K562 (cell line): ENCODE data around the gene NRG3. TPM values are rescaled to one million over a fixed set of nuclear protein-coding genes. Genes with fewer than 3 reads are reported as not detected.

Experiments used
- ATAC-seq: fragments of 200-7000 bp; cut with Tn5 transposase; 3 replicates; pipeline ENCODE4 v1.9.1; 2020; ENCODE audit warnings: moderate library complexity
- BruUV-seq: library from RNA; stranded (reverse); fragments of 400-500 nt; replicated peaks from 2 replicates; lab custom pipeline; 2021; lab: Mats Ljungman, UMichigan
- CTCF ChIA-PET: fragments of 300-600 bp; formaldehyde crosslinking; extraction: SDS; loops from one replicate; lab custom pipeline; 2021; ENCODE audit warnings: low intra/inter-chr PET ratio; lab: Yijun Ruan, JAX
- POLR2A ChIA-PET: fragments of 300-600, 350-650 bp; sonication (Branson Sonifier 250); formaldehyde crosslinking; extraction: SDS; loops from one replicate; lab custom pipeline; 2021; ENCODE audit warnings: antibody characterized with exemption, inconsistent platforms; lab: Yijun Ruan, JAX
- DNase-seq, 4 experiments: peaks; one replicate each; pipeline versions ENCODE4 v3.0.0 to v3.0.0-alpha.2; 2011 to 2018; ENCODE audit warnings: low spot score in 3 of 4, mixed read lengths in 3 of 4; ENCODE audit errors: extremely low read depth in 1 of 4
- FAIRE-seq: peaks from 2 replicates; lab custom pipeline; 2011; peaks lifted over from hg19 to GRCh38; lab: Jason Lieb, UNC
- H2AFZ ChIP-seq: 2 replicates; pipeline ENCODE4 v1.6.0; 2011; ENCODE audit warnings: low read depth, low read length, control low read depth, inconsistent platforms
- H3K27ac ChIP-seq: fragments of 200-600 bp; 3 replicates; pipeline ENCODE4 v1.8.0; 2011; ENCODE audit warnings: low read depth, mild to moderate bottlenecking, control low read depth, inconsistent platforms, low read length, moderate library complexity, mixed read lengths; ENCODE audit errors: extremely low read depth
- H3K27me3 ChIP-seq, 2 experiments: fragments of 300-600 bp in 1 of 2; 2 replicates in 1 of 2; 3 replicates in 1 of 2; pipeline versions ENCODE4 v1.6.0 to v1.8.0; 2011; ENCODE audit warnings: inconsistent platforms in 2 of 2, low read length in 2 of 2, mild to moderate bottlenecking in 1 of 2, mixed read lengths in 1 of 2, moderate library complexity in 1 of 2; ENCODE audit not compliant: control insufficient read depth in 2 of 2, insufficient read depth in 2 of 2
- H3K36me3 ChIP-seq: fragments of 300-600 bp; 3 replicates; pipeline ENCODE4 v1.8.0; 2011; ENCODE audit warnings: mild to moderate bottlenecking, low read length, inconsistent platforms; ENCODE audit not compliant: control insufficient read depth, insufficient read depth
- H3K4me1 ChIP-seq, 2 experiments: fragments of 200-600 bp in 1 of 2; replicated peaks in 1 of 2; 2 replicates in 1 of 2; 3 replicates in 1 of 2; pipeline versions ENCODE4 v1.5.1 to v1.8.0; 2011; ENCODE audit warnings: inconsistent platforms in 2 of 2, low read length in 2 of 2, mild to moderate bottlenecking in 1 of 2, mixed read lengths in 1 of 2, moderate library complexity in 1 of 2; ENCODE audit not compliant: control insufficient read depth in 2 of 2, insufficient read depth in 2 of 2
- H3K4me2 ChIP-seq: 2 replicates; pipeline ENCODE4 v1.6.1; 2011; ENCODE audit warnings: low read length, control low read depth, inconsistent platforms, mixed read lengths; ENCODE audit not compliant: insufficient read depth
- H3K4me3 ChIP-seq: fragments of 200-600 bp; sonication (generic), shearing (Covaris generic); 2 replicates; pipeline ENCODE4 v1.5.1; 2016; ENCODE audit warnings: control low read depth, inconsistent platforms
- H3K79me2 ChIP-seq: fragments of 200-600 bp; 3 replicates; pipeline ENCODE4 v1.8.0; 2011; ENCODE audit warnings: low read length, inconsistent platforms; ENCODE audit not compliant: control insufficient read depth, insufficient read depth
- H3K9ac ChIP-seq, 2 experiments: 2 replicates each; pipeline versions ENCODE4 v1.6.0 to v1.6.1; 2011; ENCODE audit warnings: low read depth in 2 of 2, low read length in 2 of 2, control low read depth in 1 of 2, inconsistent platforms in 1 of 2, mild to moderate bottlenecking in 1 of 2, mixed read lengths in 1 of 2; ENCODE audit not compliant: insufficient read depth in 1 of 2
- H3K9me1 ChIP-seq: one replicate; pipeline ENCODE4 v1.6.0; 2011; ENCODE audit warnings: inconsistent platforms, mild to moderate bottlenecking, low read length, moderate library complexity; ENCODE audit not compliant: control insufficient read depth, insufficient read depth
- H3K9me3 ChIP-seq: replicated peaks from 2 replicates; pipeline ENCODE4 v1.5.1; 2011; ENCODE audit warnings: low read depth, low read length, inconsistent platforms; ENCODE audit not compliant: control insufficient read depth, insufficient read depth
- H4K20me1 ChIP-seq: replicated peaks from 2 replicates; pipeline ENCODE4 v1.6.1; 2011; ENCODE audit warnings: low read length, inconsistent platforms, mixed read lengths; ENCODE audit not compliant: control insufficient read depth, insufficient read depth
- ETV6 ChIP-seq, 3 experiments: fragments of 150-350 bp in 1 of 3; sonication (generic) in 1 of 3; formaldehyde crosslinking in 1 of 3; IDR thresholded peaks; 2 replicates each; pipeline versions ENCODE4 v1.6.1 to v1.8.0; 2014 to 2022; ENCODE audit warnings: borderline replicate concordance in 2 of 3, low read depth in 2 of 3, antibody characterized with exemption in 1 of 3, low read length in 1 of 3, mild to moderate bottlenecking in 1 of 3, missing genetic modification reagents in 1 of 3
- FOXM1 ChIP-seq, 2 experiments: fragments of 450-650 bp in 1 of 2; sonication (generic) in 1 of 2; formaldehyde crosslinking in 1 of 2; IDR thresholded peaks; 2 replicates each; pipeline versions ENCODE4 v1.6.1 to v1.9.0; 2017 to 2022; ENCODE audit warnings: low read depth in 2 of 2, mild to moderate bottlenecking in 2 of 2, missing genetic modification reagents in 1 of 2, moderate library complexity in 1 of 2
- HDGF ChIP-seq: fragments of 450-650 bp; IDR thresholded peaks from 2 replicates; pipeline ENCODE4 v1.6.1; 2016
- IRF1 ChIP-seq: sonication (generic); formaldehyde crosslinking; IDR thresholded peaks from 2 replicates; pipeline ENCODE4 v1.8.0; 2022; ENCODE audit warnings: missing genetic modification reagents, mild to moderate bottlenecking, borderline replicate concordance
- NFYB ChIP-seq: IDR thresholded peaks from 2 replicates; pipeline ENCODE4 v1.6.1; 2011; ENCODE audit warnings: mild to moderate bottlenecking, moderate library complexity; ENCODE audit not compliant: insufficient read length; ENCODE audit errors: extremely low read depth
- PTBP1 ChIP-seq: fragments of 200-400 bp; formaldehyde crosslinking; IDR thresholded peaks from 2 replicates; pipeline ENCODE4 v1.6.1; 2017; ENCODE audit warnings: low read depth, low read length
- ZBTB12 ChIP-seq: fragments of 250-450 bp; sonication (Bioruptor Pico); IDR thresholded peaks from 2 replicates; pipeline ENCODE4 v1.4.0; 2020
- ZNF584 ChIP-seq: fragments of 200-800 bp; sonication (Bioruptor generic); IDR thresholded peaks from 2 replicates; pipeline ENCODE4 v1.6.1; 2016; ENCODE audit warnings: low read depth, mild to moderate bottlenecking, missing genetic modification characterization, missing compliant biosample characterization
- WGBS: fragments of 100-300 bp; shearing (Covaris generic); methylation state at CpG from one replicate; pipeline ENCODE4 v1.1.6; 2016; ENCODE audit warnings: low coverage, mixed read lengths; ENCODE audit not compliant: insufficient coverage; ENCODE audit errors: missing lambda C conversion rate; 5-methylcytosine and 5-hydroxymethylcytosine counted together
- in situ Hi-C: fragments of 300-500 bp; cut with MboI; formaldehyde crosslinking; loops from 4 replicates; pipeline ENCODE4 v1.15.0; 2018; ENCODE audit warnings: inconsistent platforms, mixed read lengths
- intact Hi-C: fragments of 100-400 bp; cut with micrococcal nuclease; formaldehyde crosslinking; loops from 2 replicates; pipeline ENCODE4 v1.14.2; 2022
- polyA plus RNA-seq, 8 experiments: library from polyadenylated mRNA; depleted of rRNA in 4 of 8; stranded (reverse) in 5 of 8; unstranded in 3 of 8; fragments of >200 nt; fragmentation: Nextera tagmentation in 2 of 8; fragmentation: Illumina TruSeq in 1 of 8; extraction: Ambion mirVana in 2 of 8; extraction: Trizol in 1 of 8; gene quantifications; 2 replicates each; pipeline versions ENCODE4 v1.2.1 to v1.2.3, GENCODE V29; 2011 to 2014; ENCODE audit warnings: inconsistent platforms in 1 of 8, missing spikeins in 1 of 8
- total RNA-seq, 7 experiments: library from RNA; depleted of rRNA in 6 of 7; stranded (reverse); fragments of >200 nt in 6 of 7; fragmentation: Illumina TruSeq in 2 of 7; extraction: Trizol in 2 of 7; gene quantifications; 2 replicates each; pipeline versions ENCODE4 v1.2.1 to v1.2.3, GENCODE V29; 2011 to 2021; ENCODE audit warnings: low replicate concordance in 1 of 7

NRG3 gene
- total and polyA plus RNA-seq, 9 of the 15 experiments (the other 6 are each of a cell fraction or from before 2014, with no cell fraction given) = not detected

GRCh38 chr10:82399850-82400249 is 524.9 kb downstream of the NRG3 start:
- Histone ChIP-seq H4K20me1 (no peaks in the 10 kb centered on the region), H3K4me1 (no peaks in the 10 kb centered on the region), H3K79me2 (no peaks in the 10 kb centered on the region), H3K9ac (no peak overlapping the region), H3K9me3 (no peaks in the 10 kb centered on the region), H3K4me3 (no peak overlapping the region), H3K27ac (no peak overlapping the region), H3K36me3 (no peaks in the 10 kb centered on the region), H2AFZ (no peak overlapping the region), H3K27me3 (no peaks in the 10 kb centered on the region), H3K4me2 (no peak overlapping the region), H3K9me1 (no peaks in the 10 kb centered on the region)
- in situ Hi-C loops (no loop called here), intact Hi-C loops (no loop called here)
- TF ChIP-seq NFYB (no peak), FOXM1 (IDR thresholded peaks at IDR 0.05; ENCODE audit: low read depth) (no peak), FOXM1 (CRISPR knock-in tag; IDR thresholded peaks at IDR 0.05; ENCODE audit: low read depth) (no peak), HDGF (no peak), PTBP1 (no peak), ETV6 (IDR thresholded peaks at IDR 0.05; ENCODE audit: borderline replicate concordance in 1 of 2, low read depth in 2 of 2, low read length in 1 of 2) (no peak), ETV6 (CRISPR knock-in tag; IDR thresholded peaks at IDR 0.05; ENCODE audit: borderline replicate concordance) (no peak), IRF1 (CRISPR knock-in tag) (no peak), ZBTB12 (CRISPR knock-in tag) (no peak), ZNF584 (no peak)
- no TSS peak for BruUV-seq
- FAIRE-seq = no peak
- DNase-seq = no peak
- ChIA-PET POLR2A (no interaction called here), CTCF (no interaction called here)
- WGBS = 0% methylated on average over 2 of the region's 2 CpGs
- no peak for ATAC-seq
